GM19035 (cell line): ENCODE data around the gene HERC4.
"Not testable (repeated sequence)": the region's sequence is repeated elsewhere in the genome, so short reads cannot be mapped to it uniquely, and the experiment has no call there.

ENCODE experiments used
- ATAC-seq: cut with Tn5 transposase; IDR thresholded peaks from one replicate; pipeline ENCODE4 v1.9.1; 2021; ENCODE audit not compliant: unreplicated experiment

The HERC4 gene

GRCh38 chr10:67975871-67976270, 99.2 kb downstream of the HERC4 start:
- ATAC-seq = no peak

GRCh38 chr10:67971311-67971710, 103.8 kb downstream of the HERC4 start:
- no peak for ATAC-seq

GRCh38 chr10:67969875-67970274, 105.2 kb downstream of the HERC4 start:
- ATAC-seq = no peak

GRCh38 chr10:67966035-67966434, 109.0 kb downstream of the HERC4 start:
- not testable (repeated sequence) for ATAC-seq

- ATAC-seq = no peak
Measured at GRCh38 chr10:67965456-67965855, 109.6 kb downstream of the HERC4 start.

- ATAC-seq = no peak
Measured at GRCh38 chr10:67959839-67960476, 115.1 kb downstream of the HERC4 start.

GRCh38 chr10:67955614-67956013, 119.5 kb downstream of the HERC4 start:
- ATAC-seq = no peak

- no peak for ATAC-seq
Measured at GRCh38 chr10:67943917-67944316, 131.2 kb downstream of the HERC4 start.

- ATAC-seq = no peak
Measured at GRCh38 chr10:67936416-67936815, 138.7 kb downstream of the HERC4 start.

GRCh38 chr10:67935223-67935622, 139.9 kb downstream of the HERC4 start:
- no peak for ATAC-seq

GRCh38 chr10:67934336-67934735, 140.7 kb downstream of the HERC4 start:
- no peak for ATAC-seq

GRCh38 chr10:67933199-67933598, 141.9 kb downstream of the HERC4 start:
- ATAC-seq = no peak

GRCh38 chr10:67926951-67927350, 148.1 kb downstream of the HERC4 start:
- no peak for ATAC-seq

GRCh38 chr10:67925449-67926005, 149.6 kb downstream of the HERC4 start:
- ATAC-seq = no peak

- ATAC-seq = no peak
Measured at GRCh38 chr10:67924136-67924535, 150.9 kb downstream of the HERC4 start.

- no peak for ATAC-seq
Measured at GRCh38 chr10:67923551-67923950, 151.5 kb downstream of the HERC4 start.

GRCh38 chr10:67921065-67921464, 154.0 kb downstream of the HERC4 start:
- no peak for ATAC-seq

- no peak for ATAC-seq
Measured at GRCh38 chr10:67917679-67918078, 157.4 kb downstream of the HERC4 start.

GRCh38 chr10:67917169-67917568, 157.9 kb downstream of the HERC4 start:
- no peak for ATAC-seq

GRCh38 chr10:67914777-67915340, 160.2 kb downstream of the HERC4 start:
- ATAC-seq = no peak

- ATAC-seq = no peak
Measured at GRCh38 chr10:67912331-67912946, 162.6 kb downstream of the HERC4 start.

- no peak for ATAC-seq
Measured at GRCh38 chr10:67903581-67903980, 171.5 kb downstream of the HERC4 start.
